IPS DF 19.7 (cell line): ENCODE measurements around the gene MTRFR.

Experiments
- DNase-seq: peaks from one replicate; pipeline ENCODE4 v3.0.0-alpha.2; 2013; ENCODE audit warnings: low read depth, low spot score

MTRFR gene

DNA sequence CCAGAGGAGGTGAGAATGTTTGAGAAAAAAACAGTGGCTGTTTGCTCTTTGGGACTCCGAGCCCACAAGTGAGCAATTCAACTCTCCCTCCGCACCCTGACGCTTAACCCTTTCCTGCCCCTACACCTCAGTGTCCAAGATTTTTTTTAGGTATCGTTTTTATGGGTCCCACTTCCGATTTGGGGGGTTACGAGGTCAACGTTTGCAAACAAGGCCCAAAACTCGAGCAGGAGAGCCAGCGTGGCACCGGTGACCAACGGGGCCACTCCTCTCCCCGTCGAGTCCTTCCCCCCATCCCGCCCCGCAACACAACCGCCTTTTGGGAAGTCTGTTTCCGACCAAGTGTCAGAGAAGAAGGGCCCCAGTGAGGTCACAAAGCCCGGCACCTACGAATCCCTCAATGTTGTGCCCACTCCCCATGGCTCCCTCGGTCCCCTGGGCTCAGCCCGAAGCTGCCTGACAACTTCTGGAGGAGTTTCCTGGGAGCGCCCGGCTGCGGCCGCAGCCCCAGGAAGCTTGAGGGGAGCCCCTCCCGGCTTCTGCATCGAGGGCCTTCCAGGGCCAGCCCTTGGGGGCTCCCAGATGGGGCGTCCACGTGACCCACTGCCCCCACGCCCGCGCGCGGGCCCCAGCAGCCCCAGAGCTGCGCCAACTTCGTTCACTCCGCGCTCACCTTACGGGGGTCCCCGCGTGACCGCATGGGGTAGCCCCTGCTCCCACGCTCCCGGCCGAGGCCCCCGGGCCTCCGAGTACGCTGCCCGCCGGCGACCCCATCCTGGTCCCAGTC, 37.2 kb downstream of the MTRFR start:
- no peak for DNase-seq

DNA sequence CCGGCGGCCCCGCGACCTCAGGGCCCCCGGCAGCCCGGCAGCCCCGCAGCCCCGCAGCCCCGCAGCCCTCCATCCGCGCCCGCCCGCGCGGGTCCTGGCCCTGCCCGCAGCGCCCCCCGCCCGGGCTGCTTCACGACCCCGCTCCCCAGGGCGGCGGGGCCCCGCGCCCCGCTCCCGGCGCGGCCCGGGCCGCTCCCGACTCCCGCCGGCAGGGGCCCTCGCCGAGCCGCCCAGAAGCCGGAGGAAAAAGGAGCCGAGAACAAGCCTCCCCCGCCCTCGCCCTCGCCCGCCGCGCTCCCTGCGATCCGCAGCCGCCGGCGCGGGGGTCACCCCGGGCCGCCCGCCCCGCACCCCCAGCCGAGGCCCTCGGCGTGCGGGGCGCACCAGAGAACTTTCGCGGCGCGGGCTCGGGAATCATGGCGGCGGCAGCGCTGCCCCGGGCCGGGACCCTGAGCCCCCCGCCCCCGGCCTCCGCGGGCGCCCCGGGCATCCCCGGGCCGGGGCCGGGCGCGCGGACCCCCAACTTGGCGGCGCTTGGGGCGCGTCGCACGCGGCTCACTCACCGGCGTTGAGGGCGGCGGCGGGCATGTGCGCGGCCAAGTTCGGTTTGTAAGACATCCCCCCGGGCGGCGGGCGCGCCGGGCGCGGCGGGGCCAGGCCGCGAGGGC, 37.9 kb downstream of the MTRFR start:
- DNase-seq: no peak

DNA sequence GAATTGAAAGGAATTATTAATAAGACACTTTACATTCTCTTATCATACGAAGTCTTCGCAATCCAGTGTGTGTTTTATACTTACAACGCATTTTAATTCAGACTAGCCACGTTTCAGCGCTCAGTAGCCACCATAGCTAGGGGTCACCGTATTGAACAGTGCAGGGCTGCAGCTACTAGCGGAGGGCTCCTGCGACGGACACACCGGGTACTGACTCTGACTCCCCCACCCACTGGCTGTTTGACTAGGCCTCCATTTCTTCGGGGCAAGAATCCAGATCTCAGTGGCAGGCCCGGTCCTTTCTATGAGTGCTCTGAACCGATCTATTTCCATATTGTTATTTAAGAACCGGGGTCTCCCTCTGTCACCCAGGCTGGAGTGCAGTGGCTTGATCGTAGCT, 39.9 kb downstream of the MTRFR start:
- no peak for DNase-seq

DNA sequence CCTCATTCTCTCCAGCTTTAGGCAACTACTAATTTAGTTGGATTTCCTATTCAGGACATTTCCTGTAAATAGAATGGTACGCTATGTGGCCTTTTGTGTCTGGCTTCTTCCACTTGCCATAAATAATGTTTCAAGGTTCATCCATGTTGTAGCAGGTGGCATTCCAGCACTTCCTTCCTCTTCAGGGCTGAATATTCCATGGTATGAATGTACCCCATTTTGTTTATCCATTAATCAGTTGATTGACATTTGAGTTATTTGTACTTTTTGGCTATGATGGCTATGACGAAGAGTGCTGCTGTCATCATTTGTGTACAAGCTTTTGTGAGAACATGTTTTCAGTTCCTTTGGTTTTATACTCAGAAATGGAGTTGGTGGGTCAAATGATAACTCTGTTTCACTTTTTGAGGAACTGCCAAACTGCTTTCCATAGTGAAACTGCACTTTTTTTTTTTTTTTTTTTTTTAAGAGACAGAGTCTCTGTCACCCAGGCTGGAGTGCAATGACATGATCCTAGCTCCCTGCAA, 44.9 kb downstream of the MTRFR start:
- no peak for DNase-seq

DNA sequence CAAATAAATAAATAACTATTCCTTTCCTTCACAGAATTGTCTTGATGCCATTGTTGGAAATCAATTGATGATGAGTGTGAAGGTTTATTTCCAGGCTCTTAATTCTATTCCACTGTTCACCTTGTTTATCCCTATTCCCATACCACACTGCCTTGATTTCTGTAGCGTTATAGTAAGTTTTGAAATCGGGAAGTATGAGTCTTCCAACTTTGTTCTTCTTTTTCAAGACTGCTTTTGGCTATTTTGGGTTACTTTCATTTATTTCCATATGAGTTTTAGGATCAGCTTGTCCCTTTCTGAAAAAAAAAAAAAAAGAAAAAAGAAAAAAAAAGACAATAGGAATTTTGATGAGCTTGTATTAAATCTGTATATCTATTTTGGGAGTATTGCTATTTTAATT, 47.7 kb downstream of the MTRFR start:
- no peak for DNase-seq

DNA sequence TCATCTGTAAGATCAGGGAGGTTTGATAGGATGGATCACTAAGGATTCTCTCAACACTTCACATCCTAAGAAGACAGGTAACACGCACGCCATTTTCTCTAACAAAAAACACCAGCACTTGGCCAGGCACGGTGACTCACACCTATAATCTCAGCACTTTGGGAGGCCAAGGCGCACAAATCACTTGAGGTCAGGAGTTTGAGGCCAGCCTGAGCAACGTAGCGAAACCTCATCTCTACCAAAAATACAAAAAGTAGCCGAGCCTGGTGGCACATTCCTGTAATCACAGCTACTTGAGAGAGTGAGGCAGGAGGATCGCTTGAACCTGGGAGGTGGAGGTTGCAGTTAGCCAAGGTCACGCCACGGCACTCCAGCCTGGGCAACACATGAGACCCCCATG, 48.9 kb downstream of the MTRFR start:
- DNase-seq: no peak

DNA sequence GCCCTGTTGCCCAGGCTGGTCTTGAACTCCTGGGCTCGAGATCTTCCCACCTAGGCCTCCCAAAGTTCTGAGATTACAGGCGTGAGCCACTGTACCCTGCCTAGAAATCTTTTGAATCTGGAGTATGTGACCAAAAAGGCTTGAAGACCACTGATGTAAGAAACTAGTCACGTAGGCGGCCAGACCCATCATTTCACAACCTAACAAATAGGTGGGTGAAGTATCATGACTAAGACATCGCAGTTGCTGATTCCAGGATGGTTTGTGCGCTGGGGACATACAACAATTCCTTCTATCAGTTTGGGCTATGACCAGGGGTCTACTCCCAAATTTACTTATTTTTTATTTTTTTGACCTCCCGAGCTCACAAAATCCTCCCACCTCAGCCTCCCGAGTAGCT, 50.2 kb downstream of the MTRFR start:
- no peak for DNase-seq

DNA sequence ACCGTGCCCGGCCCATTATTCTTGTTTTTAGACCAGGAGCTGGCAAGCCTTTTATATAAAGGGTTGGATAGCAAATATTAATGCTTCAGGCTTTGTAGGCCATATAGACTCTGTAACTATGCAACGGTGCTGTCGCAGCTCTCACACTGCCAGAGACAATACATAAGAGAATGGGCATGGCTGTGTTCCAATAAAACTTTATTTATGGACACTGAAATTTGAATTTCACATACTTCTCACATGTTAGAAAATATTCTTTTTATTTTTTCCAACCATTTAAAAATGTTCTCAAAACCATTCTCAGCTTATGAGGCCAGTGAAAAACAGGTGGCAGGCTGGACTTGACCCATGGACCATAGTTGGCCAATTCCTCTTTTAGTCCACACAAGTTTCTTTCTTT, 51.4 kb downstream of the MTRFR start:
- DNase-seq: no peak

DNA sequence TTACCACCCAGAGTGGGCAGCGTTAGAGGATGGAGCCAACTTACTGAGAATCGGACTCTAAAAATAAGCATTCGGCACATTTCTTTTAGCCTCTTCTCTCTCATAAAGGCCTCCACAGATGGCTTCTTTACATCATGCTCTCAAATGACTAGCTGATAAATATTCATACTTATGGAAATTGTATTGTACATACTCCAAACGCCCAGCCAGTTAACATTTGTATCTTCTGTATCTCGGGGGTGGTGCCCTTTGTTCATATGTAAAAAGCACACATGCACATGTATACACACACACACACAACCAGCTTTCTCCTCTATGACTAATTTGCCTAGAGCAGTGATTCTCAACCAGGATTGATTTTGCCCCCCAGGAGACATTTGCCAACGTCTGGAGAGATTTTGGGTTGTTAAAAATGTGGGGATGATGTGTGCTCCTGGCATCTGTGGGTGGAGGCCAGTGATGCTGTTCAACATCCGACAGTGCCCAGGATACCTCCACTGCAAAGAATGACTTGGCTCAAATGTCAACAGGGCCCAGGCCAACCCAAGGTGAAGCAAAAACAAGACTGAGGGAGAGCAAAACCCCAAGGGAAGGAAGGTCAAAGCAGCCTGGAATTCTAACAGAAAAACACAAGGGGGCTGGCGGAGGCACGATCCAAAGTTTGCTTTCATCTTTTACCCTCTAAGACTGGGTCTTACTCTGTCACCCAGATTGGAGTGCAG, 53.6 kb downstream of the MTRFR start:
- no peak for DNase-seq

DNA sequence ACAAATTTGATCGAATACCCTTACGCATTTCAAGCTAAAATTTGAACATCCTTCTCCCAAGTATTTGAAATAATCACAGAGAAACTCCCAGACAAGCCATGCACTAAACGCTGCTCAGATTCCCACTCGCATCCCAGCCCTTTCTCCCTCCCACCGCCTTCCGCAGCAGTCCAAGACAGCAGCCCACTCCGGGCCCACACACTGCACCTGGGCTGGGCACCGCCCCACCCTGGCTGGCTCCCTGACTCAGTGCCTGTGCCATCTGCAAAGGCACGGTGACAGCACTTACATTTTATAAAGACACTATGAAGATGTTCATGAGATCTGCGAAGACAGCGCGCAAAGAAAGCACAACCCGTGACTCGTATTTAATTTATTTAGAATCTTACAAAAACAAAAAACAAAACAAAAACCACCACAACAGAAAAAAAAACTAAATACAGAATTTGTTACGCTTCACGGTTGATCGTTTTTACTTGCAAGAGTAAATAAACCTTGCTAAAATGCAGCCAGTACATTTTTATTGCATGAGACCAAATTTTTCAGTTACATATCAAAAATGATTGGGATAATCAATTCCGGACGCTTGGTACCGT, 55.6 kb downstream of the MTRFR start:
- no peak for DNase-seq

DNA sequence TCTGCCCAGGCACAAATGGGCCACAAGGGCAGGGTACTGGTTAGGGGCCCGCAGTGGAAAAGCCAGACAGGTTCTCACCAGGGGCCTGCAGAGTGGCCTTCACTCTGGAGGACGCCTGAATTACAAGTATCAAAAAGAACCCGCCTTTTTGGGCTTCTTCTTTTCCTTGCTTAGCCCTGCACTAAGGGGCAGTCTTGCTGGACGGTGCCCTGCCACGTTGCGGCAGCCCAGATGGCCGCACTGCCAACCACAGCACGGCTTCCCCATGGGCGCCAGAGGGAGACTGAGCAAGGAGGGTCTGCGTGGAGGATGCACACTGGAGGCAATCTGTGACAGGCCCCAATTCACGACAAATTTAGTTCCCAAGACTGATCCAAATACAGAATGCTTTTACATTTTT, 56.7 kb downstream of the MTRFR start:
- no peak for DNase-seq

DNA sequence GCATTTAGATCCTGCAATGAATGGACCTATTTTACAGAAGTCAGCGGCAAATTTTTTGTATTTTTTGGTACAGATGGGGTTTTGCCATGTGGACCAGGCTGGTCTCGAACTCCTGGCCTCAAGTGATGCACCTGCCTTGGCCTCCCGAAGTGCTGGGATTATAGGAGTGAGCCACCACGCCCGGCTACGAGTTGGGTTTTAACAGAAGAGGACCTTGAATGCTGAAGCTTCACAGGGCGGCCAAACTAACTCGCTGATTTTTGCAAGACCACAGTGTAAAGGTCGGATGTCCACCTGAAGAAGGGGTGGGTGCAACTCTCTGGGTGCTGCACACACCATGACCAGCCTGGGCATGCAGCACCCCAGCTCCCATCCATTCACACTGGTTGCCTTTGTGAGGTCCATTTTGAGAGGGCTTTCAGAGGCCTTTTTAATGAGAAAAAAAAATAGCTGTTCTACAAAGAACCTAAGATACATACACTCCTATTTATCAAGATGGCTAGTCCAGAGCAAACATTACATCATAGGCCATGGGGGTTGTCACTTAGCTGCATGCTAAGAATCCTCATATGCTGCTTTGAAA, 60.0 kb downstream of the MTRFR start:
- no peak for DNase-seq

DNA sequence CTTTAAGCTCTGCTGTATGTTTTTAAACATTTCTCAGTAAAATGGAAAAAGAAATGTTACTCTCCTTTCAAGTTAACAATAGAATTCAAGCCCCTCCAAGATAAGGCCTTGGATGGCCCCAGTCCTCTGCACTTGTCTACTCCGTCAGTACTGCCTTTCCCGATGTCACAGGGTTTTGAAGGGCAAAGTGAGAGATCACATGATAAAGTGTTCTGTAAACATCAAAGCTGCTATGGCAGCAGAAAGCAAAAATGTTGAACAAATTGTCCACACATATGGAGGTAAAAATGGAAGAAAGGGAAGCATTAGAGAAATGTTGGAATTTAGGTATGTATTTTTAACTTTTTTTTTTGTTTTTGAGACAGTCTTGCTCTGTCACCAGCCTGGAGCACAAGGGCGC, 71.9 kb downstream of the MTRFR start:
- no peak for DNase-seq

DNA sequence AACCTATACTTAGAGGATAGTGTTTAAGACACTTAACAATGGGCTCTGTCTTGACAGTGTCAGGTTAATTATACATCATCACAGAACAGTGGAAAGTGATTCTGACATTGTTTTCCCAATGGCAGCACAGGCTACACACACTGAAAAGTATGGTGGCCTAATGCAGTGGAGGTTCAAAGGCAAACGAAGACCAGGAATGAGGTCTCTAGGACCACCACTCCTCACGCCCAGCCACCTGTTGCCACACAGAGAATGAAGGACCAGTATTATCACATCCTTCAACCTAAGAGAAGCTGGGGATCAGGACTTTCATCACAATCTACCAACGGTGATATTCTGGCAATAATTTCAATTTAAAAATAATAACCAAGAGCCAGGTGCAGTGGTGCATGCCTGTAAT, 73.0 kb downstream of the MTRFR start:
- no peak for DNase-seq
